VCaP (cell line): ENCODE measurements around the gene ERLEC1.
"Not testable (repeated sequence)": the region's sequence is repeated elsewhere in the genome, so short reads cannot be mapped to it uniquely, and the experiment has no call there.

ENCODE experiments used
- H3K27ac ChIP-seq: fragments of 450-650 bp; 2 replicates; pipeline ENCODE4 v1.5.1; 2017
- TF ChIP-seq, protein P1 (sequence below): fragments of 450-650 bp; conservative IDR thresholded peaks from 2 replicates; pipeline ENCODE4 v1.5.1; 2017; ENCODE audit warnings: mild to moderate bottlenecking, moderate library complexity

The ERLEC1 gene

DNA sequence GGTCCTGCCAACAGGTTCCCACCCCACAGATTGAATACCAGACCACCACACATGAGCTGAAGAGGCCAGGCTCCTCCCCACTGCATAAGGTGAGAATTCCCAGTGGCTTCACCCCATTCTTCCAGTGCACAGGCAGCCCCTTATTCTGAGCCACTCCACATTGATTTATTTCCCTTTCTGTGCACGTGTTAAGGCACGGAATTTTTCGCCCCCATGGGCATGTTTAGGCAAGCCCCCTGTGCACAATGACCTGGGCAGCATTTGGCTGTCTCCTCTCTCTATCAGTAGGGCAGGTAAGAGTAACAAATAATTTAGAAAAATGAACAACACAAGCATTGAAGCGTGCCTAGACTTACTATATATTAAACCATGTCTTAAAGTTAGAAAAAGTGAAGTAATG lies 34.5 kb upstream of the ERLEC1 start:
- H3K27ac ChIP-seq: no peak overlapping the region
- TF ChIP-seq, protein P1, sequence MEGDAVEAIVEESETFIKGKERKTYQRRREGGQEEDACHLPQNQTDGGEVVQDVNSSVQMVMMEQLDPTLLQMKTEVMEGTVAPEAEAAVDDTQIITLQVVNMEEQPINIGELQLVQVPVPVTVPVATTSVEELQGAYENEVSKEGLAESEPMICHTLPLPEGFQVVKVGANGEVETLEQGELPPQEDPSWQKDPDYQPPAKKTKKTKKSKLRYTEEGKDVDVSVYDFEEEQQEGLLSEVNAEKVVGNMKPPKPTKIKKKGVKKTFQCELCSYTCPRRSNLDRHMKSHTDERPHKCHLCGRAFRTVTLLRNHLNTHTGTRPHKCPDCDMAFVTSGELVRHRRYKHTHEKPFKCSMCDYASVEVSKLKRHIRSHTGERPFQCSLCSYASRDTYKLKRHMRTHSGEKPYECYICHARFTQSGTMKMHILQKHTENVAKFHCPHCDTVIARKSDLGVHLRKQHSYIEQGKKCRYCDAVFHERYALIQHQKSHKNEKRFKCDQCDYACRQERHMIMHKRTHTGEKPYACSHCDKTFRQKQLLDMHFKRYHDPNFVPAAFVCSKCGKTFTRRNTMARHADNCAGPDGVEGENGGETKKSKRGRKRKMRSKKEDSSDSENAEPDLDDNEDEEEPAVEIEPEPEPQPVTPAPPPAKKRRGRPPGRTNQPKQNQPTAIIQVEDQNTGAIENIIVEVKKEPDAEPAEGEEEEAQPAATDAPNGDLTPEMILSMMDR: no peak

DNA sequence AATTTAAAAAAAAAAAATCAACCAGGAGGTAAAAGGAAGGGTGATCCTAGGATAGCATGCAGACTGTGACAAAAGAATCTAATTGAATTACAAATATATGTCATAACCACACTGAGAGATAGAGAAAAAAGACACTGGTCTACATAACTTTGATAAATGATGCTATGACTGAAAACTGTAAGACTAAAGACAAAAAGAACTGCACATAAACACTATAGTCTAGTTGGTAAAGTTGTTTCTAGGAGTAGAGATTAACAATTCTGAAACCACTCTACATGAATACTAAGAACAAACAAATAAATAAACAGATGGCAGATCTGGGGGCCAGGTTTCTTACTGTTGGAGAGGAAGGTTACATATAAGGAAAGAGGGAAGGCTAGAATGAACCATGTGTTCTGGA lies 33.8 kb upstream of the ERLEC1 start:
- no peak overlapping the region for H3K27ac ChIP-seq
- TF ChIP-seq, protein P1: no peak

GRCh38 chr2:53755121-53755520 lies 31.7 kb upstream of the ERLEC1 start:
- TF ChIP-seq, protein P1: no peak
- no peak overlapping the region for H3K27ac ChIP-seq

GRCh38 chr2:53756644-53757043 lies 30.2 kb upstream of the ERLEC1 start:
- H3K27ac ChIP-seq: no peak overlapping the region
- TF ChIP-seq, protein P1: no peak

GRCh38 chr2:53757206-53757605 lies 29.6 kb upstream of the ERLEC1 start:
- H3K27ac ChIP-seq: not testable (repeated sequence)

DNA sequence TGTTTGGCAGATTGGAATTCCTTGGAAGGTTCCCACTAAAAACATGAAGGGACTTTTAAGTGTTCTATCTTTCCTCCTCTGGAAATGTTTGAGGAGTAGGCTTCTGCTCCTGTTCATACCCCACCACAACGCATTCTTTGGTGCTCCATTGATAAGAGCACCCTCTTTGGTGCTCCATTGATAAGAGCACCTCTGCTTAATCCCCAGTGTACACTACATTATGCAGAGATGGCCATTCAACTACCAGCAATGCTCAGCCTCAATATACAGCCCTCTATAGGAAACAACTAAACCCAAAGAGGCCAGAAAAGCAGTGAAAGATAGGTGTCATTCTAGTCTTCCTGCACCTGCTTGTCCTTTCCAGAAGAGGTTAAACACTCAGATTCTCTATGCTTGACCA lies 21.1 kb upstream of the ERLEC1 start:
- TF ChIP-seq, protein P1: no peak
- H3K27ac ChIP-seq: peak overlapping the region; percentile 87

DNA sequence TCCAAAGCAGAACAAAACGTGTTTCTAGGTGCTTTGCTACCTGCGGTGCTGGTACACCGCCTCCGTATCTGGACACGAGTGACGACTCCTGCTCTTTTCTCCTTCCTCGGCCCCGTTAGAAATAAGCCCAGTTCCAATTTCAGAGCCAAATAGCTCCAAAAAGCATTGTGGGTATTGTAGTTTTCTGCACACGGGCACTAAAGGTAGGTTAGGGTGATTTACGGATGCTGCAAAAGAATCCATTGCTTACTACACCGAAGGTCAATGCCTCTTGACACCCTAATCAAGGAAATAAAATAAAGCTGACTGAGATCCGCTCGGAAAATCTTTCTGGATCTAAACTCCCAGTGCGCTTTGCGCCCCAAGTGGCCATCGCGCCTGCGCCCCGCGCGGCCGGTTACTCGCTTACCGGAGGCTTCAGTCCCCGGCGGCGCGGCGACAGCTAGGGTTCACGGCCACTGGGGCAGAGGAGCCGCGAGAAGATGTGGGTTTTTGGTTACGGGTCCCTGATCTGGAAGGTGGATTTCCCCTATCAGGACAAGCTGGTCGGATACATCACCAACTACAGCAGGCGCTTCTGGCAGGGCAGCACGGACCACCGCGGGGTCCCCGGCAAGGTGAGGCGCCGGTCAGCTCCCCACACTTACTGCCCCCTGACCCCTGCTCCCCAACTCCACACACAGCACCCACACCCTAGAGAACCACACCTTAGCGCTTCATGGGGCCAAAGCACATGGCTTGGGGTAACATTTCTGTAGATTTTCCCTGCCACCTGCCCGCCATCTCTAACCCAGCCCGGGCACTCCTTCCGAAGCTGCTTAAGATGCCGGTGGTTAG lies 19.2 kb upstream of the ERLEC1 start, which contains the start of gene CHAC2:
Gene CHAC2 (plus strand): TSS at position 400 of the 837 bp plus-strand sequence. CDS start 83 bp downstream, at position 483.
- TF ChIP-seq, protein P1: peak; percentile 25; the same call in 1 of the 2 replicates
- H3K27ac ChIP-seq: peak within 1 kb of the TSS; percentile 80

DNA sequence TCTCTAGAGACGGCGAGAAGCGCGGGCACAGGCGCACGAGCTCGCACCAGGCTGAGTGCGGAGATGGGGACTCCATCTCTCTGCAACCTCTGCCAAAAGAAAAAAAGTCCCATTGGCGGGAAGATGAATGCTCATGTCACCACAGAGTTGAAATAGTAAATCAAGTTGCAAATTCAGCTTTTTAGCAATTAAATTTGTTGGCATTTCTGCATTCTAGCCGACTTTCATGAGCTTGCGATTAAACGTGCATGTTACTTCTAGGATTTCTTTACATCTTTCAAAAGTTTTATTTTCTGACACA lies 18.7 kb upstream of the ERLEC1 start:
- peak overlapping the region; percentile 80 for H3K27ac ChIP-seq

More for the DNA sequence above, 18.7 kb upstream of the ERLEC1 start:
- TF ChIP-seq, protein P1: no peak
